Measurements from ENCODE around the gene CNDP1. TPM values are rescaled to one million over a fixed set of nuclear protein-coding genes. Genes with fewer than 3 reads are reported as not detected.

The CNDP1 gene
- not detected for polyA plus RNA-seq

GRCh38 chr18:74534150-74534969 lies at the start of gene CNDP1:
Gene CNDP1, plus strand, starts transcription at chr18:74534500. Its CDS starts 168 bp downstream, at chr18:74534668.
- DNase-seq = no peak
- Mint-ChIP-seq H3K9me3 (peaks cover 0 to 4% (median 0%) of the 10 kb centered on the region in 6 donors), H3K4me3 (no peak within 1 kb of the TSS), H3K36me3 (peaks cover 0 to 4% (median 0%) of the 10 kb centered on the region in 3 donors), H3K27me3 (ENCODE audit: low read depth in 3 of 3) (no peaks in the 10 kb centered on the region), H3K4me1 (no peaks in the 10 kb centered on the region), H3K27ac (peak within 1 kb of the TSS in 1 of 6 donors; percentile 28)

GRCh38 chr18:74486119-74486849 lies 48.0 kb upstream of the CNDP1 start:
- Mint-ChIP-seq H3K27me3 (ENCODE audit: low read depth in 3 of 3) (peaks cover 0 to 12% (median 8%) of the 10 kb centered on the region in 3 donors), H3K36me3 (no peaks in the 10 kb centered on the region), H3K4me1 (peaks cover 8 to 15% of the 10 kb centered on the region in 2 donors), H3K27ac (no peak overlapping the region), H3K9me3 (no peaks in the 10 kb centered on the region), H3K4me3 (no peak overlapping the region)
- DNase-seq = no peak

- H3K4me1 Mint-ChIP-seq = peaks cover 8 to 15% of the 10 kb centered on the region in 2 donors
- no peak overlapping the region for H3K27ac Mint-ChIP-seq
- no peaks in the 10 kb centered on the region for H3K36me3 Mint-ChIP-seq
- DNase-seq = no peak
- H3K27me3 Mint-ChIP-seq (ENCODE audit: low read depth in 3 of 3) = peaks cover 0 to 9% (median 5%) of the 10 kb centered on the region in 3 donors
- H3K9me3 Mint-ChIP-seq = no peaks in the 10 kb centered on the region
- no peak overlapping the region for H3K4me3 Mint-ChIP-seq
Observed at GRCh38 chr18:74488354-74488753, 45.9 kb upstream of the CNDP1 start.

- no peaks in the 10 kb centered on the region for H3K9me3 Mint-ChIP-seq
- H3K27ac Mint-ChIP-seq = no peak overlapping the region
- no peaks in the 10 kb centered on the region for H3K36me3 Mint-ChIP-seq
- H3K27me3 Mint-ChIP-seq (ENCODE audit: low read depth in 3 of 3) = peaks cover 0 to 9% (median 5%) of the 10 kb centered on the region in 3 donors
- no peak overlapping the region for H3K4me3 Mint-ChIP-seq
- DNase-seq = no peak
- peaks cover 8 to 15% of the 10 kb centered on the region in 2 donors for H3K4me1 Mint-ChIP-seq
Observed at GRCh38 chr18:74488864-74489263, 45.4 kb upstream of the CNDP1 start.

- Mint-ChIP-seq H3K27ac (no peak overlapping the region), H3K27me3 (ENCODE audit: low read depth in 3 of 3) (peaks cover 0 to 6% (median 5%) of the 10 kb centered on the region in 3 donors), H3K4me3 (no peak overlapping the region), H3K4me1 (peaks cover 6 to 12% of the 10 kb centered on the region in 2 donors), H3K36me3 (no peaks in the 10 kb centered on the region), H3K9me3 (no peaks in the 10 kb centered on the region)
- DNase-seq = no peak
Observed at GRCh38 chr18:74489676-74490075, 44.6 kb upstream of the CNDP1 start.

GRCh38 chr18:74492259-74492658 lies 42.0 kb upstream of the CNDP1 start:
- H3K27ac Mint-ChIP-seq = peak overlapping the region in 1 of 6 donors; percentile 29

GRCh38 chr18:74493689-74494088 lies 40.6 kb upstream of the CNDP1 start:
- Mint-ChIP-seq H3K27me3 (ENCODE audit: low read depth in 3 of 3) (peaks cover 7 to 13% (median 12%) of the 10 kb centered on the region in 3 donors), H3K4me1 (peaks cover 27 to 29% of the 10 kb centered on the region in 2 donors), H3K36me3 (no peaks in the 10 kb centered on the region), H3K27ac (peak overlapping the region; percentile 6 to 99 (median 81)), H3K9me3 (no peaks in the 10 kb centered on the region), H3K4me3 (no peak overlapping the region)
- DNase-seq = peak; percentile 38 to 55 (median 48)

More at GRCh38 chr18:74492259-74492658, 42.0 kb upstream of the CNDP1 start:
- Mint-ChIP-seq H3K9me3 (no peaks in the 10 kb centered on the region), H3K4me3 (no peak overlapping the region), H3K27me3 (ENCODE audit: low read depth in 3 of 3) (peaks cover 7 to 13% (median 12%) of the 10 kb centered on the region in 3 donors), H3K4me1 (peaks cover 13 to 14% of the 10 kb centered on the region in 2 donors), H3K36me3 (no peaks in the 10 kb centered on the region)
- DNase-seq = no peak

GRCh38 chr18:74494514-74494913 lies 39.8 kb upstream of the CNDP1 start:
- Mint-ChIP-seq H3K4me3 (peak overlapping the region; percentile 37 to 94 (median 62)), H3K27me3 (ENCODE audit: low read depth in 3 of 3) (peaks cover 13 to 20% (median 14%) of the 10 kb centered on the region in 3 donors), H3K4me1 (peaks cover 36 to 37% of the 10 kb centered on the region in 2 donors), H3K36me3 (no peaks in the 10 kb centered on the region), H3K9me3 (no peaks in the 10 kb centered on the region), H3K27ac (peak overlapping the region; percentile 65 to 99 (median 82))
- DNase-seq = no peak

GRCh38 chr18:74495581-74496507 lies 38.5 kb upstream of the CNDP1 start, which contains the start of gene CNDP2:
Gene CNDP2, plus strand, starts transcription at chr18:74496363. Its CDS starts 3,611 bp downstream, at chr18:74499974.
- Mint-ChIP-seq H3K27me3 (ENCODE audit: low read depth in 3 of 3) (peaks cover 14 to 24% (median 15%) of the 10 kb centered on the region in 3 donors), H3K4me1 (peaks cover 49 to 50% of the 10 kb centered on the region in 2 donors), H3K27ac (peak within 1 kb of the TSS; percentile 97 to 99 (median 98)), H3K9me3 (no peaks in the 10 kb centered on the region), H3K4me3 (peak within 1 kb of the TSS; percentile 92 to 97 (median 95)), H3K36me3 (peaks cover 3 to 4% (median 4%) of the 10 kb centered on the region in 3 donors)
- DNase-seq = peak; percentile 97 to 98 (median 97)

- DNase-seq = no peak
- Mint-ChIP-seq H3K4me3 (peak overlapping the region; percentile 92 to 97 (median 95)), H3K27me3 (ENCODE audit: low read depth in 3 of 3) (peaks cover 14 to 24% (median 15%) of the 10 kb centered on the region in 3 donors), H3K9me3 (no peaks in the 10 kb centered on the region), H3K27ac (peak overlapping the region; percentile 97 to 99 (median 98)), H3K36me3 (peaks cover 8 to 11% (median 10%) of the 10 kb centered on the region in 3 donors), H3K4me1 (peaks cover 54 to 56% of the 10 kb centered on the region in 2 donors)
Observed at GRCh38 chr18:74496508-74497323, 37.6 kb upstream of the CNDP1 start.

GRCh38 chr18:74497324-74497676 lies 37.0 kb upstream of the CNDP1 start:
- H3K9me3 Mint-ChIP-seq = no peaks in the 10 kb centered on the region
- H3K4me1 Mint-ChIP-seq = peaks cover 55 to 56% of the 10 kb centered on the region in 2 donors
- H3K27ac Mint-ChIP-seq = peak overlapping the region; percentile 72 to 99 (median 87)

GRCh38 chr18:74497778-74498177 lies 36.5 kb upstream of the CNDP1 start:
- peaks cover 14 to 24% (median 15%) of the 10 kb centered on the region in 3 donors for H3K27me3 Mint-ChIP-seq (ENCODE audit: low read depth in 3 of 3)
- no peaks in the 10 kb centered on the region for H3K9me3 Mint-ChIP-seq
- no peak for DNase-seq
- H3K4me3 Mint-ChIP-seq = peak overlapping the region; percentile 78 to 95 (median 94)
- H3K27ac Mint-ChIP-seq = peak overlapping the region; percentile 72 to 99 (median 87)
- peaks cover 56% of the 10 kb centered on the region in 2 donors for H3K4me1 Mint-ChIP-seq
- peaks cover 13 to 19% (median 16%) of the 10 kb centered on the region in 3 donors for H3K36me3 Mint-ChIP-seq

More at GRCh38 chr18:74497324-74497676, 37.0 kb upstream of the CNDP1 start:
- Mint-ChIP-seq H3K4me3 (peak overlapping the region; percentile 78 to 95 (median 94)), H3K36me3 (peaks cover 9 to 14% (median 12%) of the 10 kb centered on the region in 3 donors), H3K27me3 (ENCODE audit: low read depth in 3 of 3) (peaks cover 14 to 24% (median 15%) of the 10 kb centered on the region in 3 donors)
- DNase-seq = no peak

Measured in immature natural killer cell (primary cell).